Astrocyte of the hippocampus (primary cell): ENCODE results near the gene TFEB.

Source experiments
- DNase-seq: peaks from one replicate; pipeline ENCODE4 v3.0.0; 2011; ENCODE audit warnings: low read depth, low spot score

TFEB gene

DNA sequence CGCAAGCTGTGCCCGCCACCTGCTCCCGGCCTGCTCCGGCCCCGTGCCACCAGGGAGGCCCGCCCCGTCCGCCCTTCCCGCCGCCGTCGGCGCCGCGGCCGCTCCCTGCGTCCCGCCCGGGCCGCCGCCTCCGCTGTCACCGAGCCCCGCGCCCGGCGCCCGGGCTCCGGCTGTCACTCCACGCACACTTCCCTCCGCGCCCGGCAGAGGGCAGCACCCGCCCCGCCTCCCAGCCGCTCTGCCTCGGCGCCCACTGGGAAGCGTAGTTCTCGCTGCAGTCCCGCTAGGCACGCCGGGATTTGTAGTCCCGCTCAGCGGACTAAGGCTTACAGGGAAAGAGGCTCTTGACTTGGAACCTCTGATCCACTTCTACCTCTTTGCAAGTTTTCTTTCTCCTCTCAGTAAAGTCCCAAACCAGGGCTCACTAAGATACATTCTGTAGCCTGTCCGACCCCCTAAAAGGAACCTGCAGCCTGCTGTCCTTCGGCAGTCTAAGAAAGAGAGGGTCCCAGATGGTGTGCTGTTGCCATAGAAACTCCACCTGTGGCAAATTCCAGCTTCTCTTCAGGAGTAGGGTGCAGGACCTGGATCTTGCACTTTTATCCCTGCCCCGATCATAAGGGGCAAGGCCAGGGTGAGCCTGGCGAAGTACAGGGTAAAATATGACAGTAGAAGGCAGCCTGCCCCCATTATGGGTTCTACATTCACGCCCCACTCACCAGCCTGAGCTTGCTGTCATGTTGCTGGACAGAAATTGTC, at the start of gene TFEB:
TSS of gene TFEB (minus strand) at position 182 of the 759 bp plus-strand sequence. CDS start 44,395 bp downstream, outside the sequence.
- DNase-seq = peak; percentile 96

DNA sequence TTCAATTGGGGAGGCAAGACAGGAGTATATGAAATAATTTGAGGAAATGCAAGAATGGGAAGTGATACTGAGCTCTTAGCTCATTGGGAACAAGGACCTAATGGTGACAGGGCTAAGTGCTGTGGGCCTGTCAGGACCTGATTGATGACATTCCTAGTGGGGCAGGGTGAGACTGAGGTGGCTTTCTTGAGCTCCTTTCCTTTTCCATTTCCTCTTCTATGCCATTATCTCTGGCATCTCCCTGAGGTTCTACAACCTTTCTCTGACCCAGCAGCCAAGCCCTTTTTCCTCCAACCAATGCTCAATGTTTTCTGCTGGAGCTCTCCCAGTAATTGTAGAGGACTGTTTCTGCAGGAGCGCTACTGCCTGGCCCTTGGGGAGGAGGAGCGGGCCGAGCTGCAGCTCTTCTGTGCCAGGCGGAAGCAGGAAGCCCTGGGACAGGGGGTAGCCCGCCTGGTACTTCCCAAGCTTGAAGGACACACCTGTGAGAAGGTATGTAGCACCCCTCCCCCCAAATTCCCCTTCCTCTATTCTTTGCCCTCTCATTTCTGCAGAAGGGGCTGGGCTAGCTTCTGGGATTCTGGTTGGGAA, 49.3 kb upstream of the TFEB start:
- no peak for DNase-seq

GRCh38 chr6:41783106-41783780, 47.8 kb upstream of the TFEB start:
- DNase-seq = no peak

DNA sequence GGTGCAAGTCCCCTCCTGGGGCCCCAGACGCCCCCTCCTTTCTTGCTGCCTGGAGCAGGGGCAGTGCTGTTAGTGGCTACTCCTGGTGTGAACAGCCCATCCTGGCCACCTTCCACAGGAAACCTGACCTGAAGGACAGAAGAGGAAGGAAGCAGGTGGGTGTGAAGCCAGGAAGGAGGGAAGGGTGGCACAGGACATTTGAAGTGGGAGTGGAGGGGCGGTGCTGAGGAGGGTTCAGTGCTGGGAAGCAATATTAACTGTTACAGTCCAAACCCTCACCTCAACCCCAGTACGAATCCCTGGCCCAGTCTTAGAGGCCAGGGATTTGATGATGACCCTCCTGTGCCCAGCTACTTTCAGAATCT, 45.9 kb upstream of the TFEB start:
- no peak for DNase-seq

DNA sequence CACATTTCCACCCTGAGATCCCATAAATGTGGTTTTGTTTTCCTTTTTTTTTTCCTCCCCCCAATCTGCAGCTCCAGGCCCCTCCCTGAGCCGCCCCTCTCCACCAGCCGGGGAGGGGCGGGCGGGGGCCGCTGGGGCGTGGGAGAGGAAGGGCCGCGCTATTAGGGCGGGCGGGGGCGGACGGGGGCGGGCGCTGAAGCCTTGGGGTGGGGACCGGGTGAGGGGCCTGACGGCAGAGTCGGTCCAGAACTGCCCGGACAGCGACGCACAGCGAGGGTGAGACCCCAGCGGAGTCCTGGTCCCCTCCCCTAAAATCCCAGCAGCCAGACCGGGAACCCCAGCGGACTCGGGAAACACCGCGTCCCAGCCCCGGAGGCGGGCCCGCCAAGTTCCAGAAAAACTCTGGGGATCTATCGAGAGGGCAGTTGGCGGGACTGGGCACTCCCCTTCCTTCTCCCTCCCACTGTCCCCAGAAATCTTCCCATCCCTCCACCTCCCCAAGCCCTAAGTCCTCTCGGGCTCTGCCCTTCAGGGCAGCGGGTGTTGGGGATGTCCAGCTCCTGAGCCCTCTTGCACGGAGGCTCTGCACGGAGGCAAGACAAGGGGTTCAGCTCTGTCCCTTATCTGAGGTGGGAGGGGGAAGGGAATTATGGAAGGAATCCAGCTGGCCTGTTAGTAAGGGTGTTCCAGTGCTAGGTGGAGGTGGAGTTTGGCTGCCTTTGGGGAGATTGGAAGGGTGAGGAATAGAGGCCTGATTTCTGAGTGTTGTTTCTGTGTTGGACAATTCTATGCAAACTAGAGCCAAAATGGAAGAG, 45.4 kb upstream of the TFEB start, which contains the start of gene PRICKLE4:
TSS of gene PRICKLE4 (plus strand) at position 232 of the 815 bp plus-strand sequence. CDS start 2,692 bp downstream, outside the sequence.
- DNase-seq = peak; percentile 58

DNA sequence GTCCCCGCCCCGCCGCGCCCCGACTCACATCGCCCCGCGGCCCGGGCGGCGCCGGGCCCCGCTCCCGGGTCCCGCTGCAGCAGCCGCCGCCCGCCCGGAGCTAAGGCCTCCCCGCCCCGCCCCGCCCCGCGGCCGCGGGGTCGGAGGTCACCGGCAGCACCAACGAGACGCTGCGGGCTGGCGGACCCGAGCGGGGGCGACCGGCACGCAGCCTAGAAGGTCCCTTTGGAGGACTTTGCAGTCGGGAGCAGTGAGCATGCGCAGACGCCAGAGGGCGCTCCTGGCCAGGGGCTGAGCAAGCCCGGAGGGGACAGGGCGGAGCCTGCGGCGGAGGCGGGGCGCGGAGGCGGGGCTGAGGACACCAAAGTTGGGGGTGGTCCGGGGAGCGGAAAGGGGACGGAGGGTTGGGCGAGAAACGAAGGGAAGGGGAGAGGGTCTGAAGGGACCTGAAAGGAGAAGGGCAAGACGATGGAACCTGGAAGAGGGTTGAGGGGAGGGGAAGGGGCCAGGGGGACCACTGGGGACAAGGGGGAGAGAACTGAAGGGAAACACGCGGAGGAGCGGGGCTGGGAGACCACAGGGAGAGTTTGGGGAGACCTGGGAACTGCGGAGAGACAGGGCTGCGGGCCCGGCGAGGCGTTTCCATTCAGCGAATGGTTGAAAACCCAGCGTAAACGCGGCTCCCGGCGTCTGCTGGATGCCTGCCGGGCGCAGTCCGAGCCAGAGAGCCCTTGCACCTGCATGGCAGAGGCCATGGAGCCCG, 44.6 kb upstream of the TFEB start, which contains the start of gene FRS3:
TSS of gene FRS3 (minus strand) at position 113 of the 763 bp plus-strand sequence. CDS start 2,913 bp downstream, outside the sequence.
- DNase-seq = peak; percentile 98

DNA sequence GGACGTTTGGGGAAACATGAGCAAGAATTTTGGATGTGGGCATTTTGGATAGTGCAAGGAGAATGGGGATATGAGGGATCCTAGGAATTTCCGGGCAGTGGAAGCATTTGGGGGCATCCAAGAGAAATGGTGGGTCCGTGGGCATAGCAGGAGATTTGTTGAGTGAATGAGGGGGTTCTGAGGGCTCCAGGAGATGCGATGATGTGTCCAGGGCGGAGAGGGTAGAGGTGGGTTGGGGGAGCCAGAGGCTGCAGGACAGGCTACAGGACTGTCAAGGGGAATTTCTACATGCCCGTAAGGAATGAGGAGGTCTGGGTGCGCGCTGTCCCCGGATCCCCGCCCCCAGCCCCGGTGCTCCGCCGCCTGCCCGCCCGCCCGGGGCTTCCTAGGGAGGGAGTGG, 43.9 kb upstream of the TFEB start:
- no peak for DNase-seq

DNA sequence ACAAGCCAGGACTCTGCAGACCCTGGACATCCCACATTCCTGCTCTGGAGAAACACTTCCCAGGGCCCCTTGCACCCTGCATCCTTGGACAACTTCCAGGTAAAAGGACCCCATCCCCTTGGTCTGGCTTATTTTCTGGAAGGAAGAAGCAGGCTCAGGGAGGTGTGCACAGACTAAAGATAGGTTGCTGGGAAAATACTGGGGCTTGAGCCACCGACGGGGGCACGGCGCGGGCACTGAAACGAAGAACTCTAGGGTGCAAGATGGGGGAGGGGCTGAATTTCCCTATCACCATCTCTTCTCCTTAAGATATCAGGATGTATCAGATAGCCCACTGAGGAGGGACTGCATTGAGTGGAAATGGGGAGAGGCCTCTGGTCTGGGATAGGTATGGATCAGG, 43.5 kb upstream of the TFEB start:
- no peak for DNase-seq

DNA sequence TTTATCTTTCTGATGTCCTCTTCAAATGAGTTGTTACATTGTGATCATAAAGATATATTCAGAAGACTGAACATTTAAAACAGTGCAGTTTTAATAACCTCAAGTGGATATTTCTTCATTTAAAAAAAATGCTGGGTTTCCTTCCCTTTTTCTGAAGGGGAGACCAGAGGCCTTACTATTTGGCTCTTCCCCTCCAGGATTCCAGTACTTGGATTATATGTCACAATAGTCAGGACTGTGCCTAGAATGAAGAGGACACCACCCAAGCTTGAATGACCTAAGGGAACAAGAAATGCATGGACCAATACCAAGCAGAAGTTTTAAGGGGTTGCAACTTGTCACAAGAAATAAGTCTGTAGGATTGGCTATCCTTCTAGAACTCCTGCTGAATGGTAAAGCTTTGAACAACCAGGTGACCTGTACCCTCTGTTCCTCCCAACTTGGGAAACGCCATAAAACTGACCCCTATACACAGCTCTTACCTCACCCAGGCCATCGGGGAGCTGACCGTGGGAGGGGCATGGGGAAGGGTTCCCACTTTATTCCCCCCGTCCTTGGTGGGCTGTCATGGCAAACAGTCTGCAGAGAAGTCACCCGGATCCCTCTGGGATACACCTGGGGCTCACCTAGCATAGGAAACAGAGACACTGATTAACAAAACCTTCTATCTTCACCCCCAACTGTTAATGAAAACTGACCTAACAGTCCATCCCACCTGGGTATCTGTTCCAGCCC, 42.3 kb upstream of the TFEB start:
- DNase-seq = no peak

GRCh38 chr6:41775293-41775882, 40.0 kb upstream of the TFEB start:
- DNase-seq = no peak

DNA sequence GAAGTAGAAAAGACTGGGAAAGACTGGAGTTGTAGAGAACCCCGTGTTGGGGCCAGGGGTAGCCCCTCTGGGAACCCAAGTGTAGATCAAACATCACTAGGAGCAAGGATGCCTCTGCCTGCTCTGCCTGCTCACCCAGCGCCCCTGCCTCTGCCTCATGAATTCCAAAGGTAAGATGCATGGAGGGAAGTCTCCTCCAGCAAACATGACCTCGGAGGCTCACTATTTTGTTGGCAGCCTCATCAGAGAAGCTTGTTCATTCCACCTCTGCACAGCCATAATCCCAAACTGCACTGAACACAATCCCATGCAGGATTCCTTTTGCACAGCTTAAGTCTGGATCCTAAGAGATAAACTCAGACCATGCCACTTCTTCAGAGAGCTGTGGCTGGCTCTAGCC, 39.4 kb upstream of the TFEB start:
- no peak for DNase-seq

DNA sequence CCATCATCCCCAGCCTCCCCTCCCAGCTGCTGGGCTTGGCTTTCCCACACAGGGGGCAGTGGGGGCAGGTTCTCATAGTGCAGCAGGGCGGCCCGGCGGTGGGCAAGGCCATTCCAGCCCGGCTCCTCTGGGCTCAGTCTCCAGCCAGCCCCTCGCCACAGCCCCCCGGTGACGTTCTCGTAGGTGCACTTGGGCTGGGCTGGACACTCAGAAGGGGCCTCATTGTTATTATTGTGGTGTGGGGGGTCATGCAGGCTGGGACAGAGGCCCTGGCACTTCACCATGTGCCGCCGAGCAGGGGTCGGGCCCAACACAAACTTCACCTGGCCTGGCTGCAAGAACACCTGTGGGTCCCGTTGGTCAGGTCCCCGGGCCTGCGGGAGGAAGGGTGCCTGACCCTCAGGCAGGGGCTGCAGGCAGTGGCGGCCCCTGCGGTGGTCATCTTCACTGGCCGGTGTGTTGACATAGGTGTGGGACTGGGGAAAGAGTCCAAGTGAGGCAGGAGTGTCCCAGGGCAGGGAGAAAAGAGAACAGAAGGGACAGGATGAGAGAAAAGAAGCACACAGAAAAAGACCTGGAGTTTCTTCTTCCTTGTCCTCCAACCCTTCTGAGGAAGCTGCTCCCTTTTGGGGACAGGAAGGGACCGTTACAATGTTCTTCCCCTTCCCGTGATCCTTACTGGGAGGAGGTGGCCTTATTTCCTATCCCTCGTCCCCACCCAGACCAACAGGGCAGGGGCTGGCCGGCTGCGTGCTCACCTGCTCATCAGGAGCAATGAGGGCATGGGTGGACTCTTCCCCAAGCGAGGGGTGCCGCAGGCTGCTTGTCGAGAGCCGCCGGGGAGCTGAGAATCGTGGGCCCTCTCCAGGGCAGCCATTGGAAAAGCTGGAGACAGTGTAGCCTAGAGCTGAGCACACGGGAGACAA, 35.9 kb upstream of the TFEB start:
- no peak for DNase-seq

- no peak for DNase-seq
Measured at GRCh38 chr6:41770381-41771057, 35.1 kb upstream of the TFEB start.

GRCh38 chr6:41769376-41769775, 34.0 kb upstream of the TFEB start:
- no peak for DNase-seq

GRCh38 chr6:41768545-41769308, 33.3 kb upstream of the TFEB start:
- no peak for DNase-seq

- peak; percentile 88 for DNase-seq
Measured at GRCh38 chr6:41767112-41767833, 31.9 kb upstream of the TFEB start.
